GM19463 (cell line): ENCODE measurements around the gene CCDC183.
"Not testable (repeated sequence)": the region's sequence is repeated elsewhere in the genome, so short reads cannot be mapped to it uniquely, and the experiment has no call there.

Source experiments
- ATAC-seq: cut with Tn5 transposase; IDR thresholded peaks from one replicate; pipeline ENCODE4 v1.9.1; 2021; ENCODE audit warnings: mild to moderate bottlenecking, moderate library complexity; ENCODE audit not compliant: unreplicated experiment

Gene CCDC183

DNA sequence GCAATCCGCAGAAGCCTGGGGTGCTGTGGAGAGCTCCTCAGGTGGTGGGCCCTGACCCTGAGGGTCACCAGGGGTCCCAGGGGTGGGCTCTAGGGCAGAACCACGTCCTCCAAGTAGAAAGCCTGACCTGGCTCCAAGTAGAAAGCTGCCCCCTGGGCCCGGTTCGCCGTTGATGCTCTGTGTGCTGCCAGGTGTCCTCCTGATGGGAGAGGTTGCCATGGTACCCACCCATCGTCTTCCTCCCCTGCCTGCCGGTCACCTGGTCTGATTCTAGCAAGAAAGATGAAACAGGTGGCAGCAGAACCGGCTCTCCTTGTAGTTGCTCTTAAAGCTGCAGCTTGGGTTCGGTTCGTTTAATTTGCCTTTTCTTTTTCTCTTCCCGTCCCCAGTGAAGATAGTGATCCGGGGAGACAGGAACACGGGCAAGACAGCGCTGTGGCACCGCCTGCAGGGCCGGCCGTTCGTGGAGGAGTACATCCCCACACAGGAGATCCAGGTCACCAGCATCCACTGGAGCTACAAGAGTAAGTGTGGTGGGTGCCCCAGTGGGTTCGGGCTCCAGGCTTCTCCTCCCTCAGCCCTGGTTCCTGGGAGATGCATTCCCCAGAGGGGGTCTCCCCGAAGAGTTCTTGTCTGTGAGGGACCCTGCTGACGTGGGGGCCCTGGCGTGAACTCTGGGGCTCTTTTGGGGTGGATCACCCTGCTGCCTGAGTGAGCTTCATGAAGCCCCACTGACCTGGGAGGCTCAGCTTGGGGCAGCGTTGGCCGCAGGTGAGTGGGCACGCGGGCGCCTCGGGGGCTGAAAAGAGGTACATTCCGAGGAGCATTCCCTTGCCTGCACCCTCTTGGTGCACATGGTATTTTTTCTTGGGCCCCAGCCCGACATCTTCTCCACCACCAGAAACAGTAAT, 27.3 kb downstream of the CCDC183 start:
- ATAC-seq, result no peak

- ATAC-seq, result no peak
Measured at GRCh38 chr9:136824496-136825225, 28.5 kb downstream of the CCDC183 start.

DNA sequence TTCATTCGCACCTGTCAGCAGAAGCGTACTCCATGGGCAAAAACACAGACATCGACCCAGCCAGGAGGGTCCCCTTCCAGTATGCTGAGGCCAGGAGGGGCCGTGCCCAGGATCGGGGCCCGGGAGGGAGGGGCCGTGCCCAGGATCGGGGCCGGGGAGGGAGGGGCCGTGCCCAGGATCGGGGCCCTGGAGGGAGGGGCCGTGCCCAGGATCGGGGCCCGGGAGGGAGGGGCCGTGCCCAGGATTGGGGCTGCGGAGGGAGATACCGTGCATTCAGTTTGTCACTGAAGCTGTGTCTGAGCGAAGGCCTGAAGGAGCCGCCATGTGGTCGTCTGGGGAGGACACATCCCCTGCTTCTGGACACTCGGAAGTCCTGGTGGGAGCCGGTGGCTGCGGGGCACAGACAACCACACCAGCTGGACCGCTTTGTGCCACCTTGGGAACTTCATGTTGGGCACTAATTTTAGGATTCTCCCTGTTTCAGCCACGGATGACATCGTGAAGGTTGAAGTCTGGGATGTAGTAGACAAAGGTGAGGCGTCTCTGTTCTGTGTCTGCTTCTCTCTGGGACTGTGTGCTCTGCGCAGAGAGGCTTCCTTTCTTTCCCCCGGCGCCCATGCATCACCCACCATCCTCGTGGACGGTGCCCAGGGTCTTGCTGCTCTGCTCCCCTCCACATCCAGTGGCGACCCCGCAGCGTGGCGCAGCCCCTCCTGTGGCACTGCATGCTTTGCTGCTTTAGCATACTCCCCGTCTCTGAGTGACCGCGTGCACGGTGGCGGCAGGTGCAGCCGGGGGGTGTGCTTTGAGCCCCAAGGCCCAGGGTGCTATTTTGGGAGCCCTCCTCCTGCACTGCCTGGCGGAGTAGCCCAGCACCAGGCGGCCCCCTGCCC, 29.4 kb downstream of the CCDC183 start:
- no peak for ATAC-seq

GRCh38 chr9:136826188-136826541, 30.0 kb downstream of the CCDC183 start:
- no peak for ATAC-seq

DNA sequence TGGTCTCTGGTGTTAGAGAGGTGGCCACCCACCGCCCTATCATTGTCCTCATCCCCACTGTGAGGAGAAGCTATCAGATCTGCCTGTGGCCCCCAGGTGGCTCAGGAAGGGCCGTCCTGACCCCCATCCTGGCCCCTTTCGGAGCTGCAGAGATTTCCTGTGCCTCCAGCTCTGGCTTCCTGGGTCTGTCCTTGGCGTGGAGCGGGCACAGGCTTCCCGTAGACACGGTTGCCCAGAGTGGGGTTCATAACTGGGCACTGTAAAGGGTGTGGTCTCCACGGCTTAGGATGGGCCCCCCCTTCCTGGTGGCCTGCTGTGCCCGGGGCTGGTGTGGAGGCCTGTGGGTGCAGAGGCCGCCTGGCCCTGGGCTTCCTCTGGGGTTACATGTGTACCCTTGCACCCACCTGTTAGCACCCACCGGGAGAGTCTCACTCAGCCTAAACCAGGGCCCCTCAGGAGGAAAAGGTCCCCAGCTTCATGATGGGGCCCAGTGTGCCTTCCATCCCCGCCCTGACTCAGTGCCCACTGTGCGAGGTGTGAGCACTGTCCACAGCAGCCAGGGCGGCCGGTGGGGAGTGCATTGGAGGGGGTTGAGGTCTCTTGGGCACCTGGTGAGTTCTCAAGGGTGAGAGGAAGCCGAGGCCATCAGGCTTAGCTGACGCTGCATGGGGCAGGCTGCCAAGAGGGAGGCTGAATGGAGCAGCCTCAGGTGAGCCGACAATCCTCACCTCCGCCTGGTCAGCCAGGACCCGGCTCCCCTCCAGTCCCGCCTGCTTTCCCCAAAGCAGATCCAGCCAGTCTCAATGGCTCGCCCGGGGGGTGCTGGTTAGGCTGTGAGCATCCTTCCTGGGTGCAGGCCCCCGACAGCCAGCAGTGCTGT, 30.8 kb downstream of the CCDC183 start:
- no peak for ATAC-seq

GRCh38 chr9:136827794-136828473, 31.8 kb downstream of the CCDC183 start:
- ATAC-seq, result no peak

DNA sequence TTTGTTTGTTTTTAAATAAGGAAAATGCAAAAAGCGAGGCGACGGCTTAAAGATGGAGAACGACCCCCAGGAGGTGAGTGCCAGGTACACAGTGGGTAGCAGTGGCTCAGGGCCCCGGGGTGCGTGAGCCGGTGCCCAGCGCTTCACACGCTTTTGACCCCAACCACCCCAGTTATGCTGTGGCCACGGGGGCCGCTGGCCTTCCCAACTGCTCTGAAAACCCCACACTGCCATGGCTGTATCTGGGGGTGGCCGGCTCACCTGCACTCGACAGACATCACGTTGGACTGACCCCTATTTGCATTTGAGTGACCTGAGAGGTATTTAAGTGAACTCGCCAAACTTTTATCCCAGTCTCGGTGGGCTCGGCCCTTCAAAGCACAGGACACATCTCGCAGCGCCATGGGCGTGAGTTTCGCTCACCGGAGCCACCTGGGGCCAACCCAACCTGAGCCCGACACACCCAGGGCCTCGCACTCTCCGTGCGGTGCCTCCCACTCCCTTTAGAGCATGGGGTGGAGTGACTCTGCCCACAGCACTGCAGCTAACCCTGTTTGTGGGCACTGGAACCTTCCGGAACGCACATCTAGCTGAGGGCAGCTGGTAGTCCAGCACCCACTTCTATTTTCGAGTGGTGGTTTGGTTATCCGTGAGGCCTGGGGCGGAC, 32.5 kb downstream of the CCDC183 start:
- ATAC-seq, result no peak

- no peak for ATAC-seq
Measured at GRCh38 chr9:136829412-136829811, 33.3 kb downstream of the CCDC183 start.

- no peak for ATAC-seq
Measured at GRCh38 chr9:136829981-136830885, 34.1 kb downstream of the CCDC183 start.

GRCh38 chr9:136831002-136831719, 35.0 kb downstream of the CCDC183 start:
- ATAC-seq, result no peak

- no peak for ATAC-seq
Measured at GRCh38 chr9:136831720-136832104, 35.6 kb downstream of the CCDC183 start.

DNA sequence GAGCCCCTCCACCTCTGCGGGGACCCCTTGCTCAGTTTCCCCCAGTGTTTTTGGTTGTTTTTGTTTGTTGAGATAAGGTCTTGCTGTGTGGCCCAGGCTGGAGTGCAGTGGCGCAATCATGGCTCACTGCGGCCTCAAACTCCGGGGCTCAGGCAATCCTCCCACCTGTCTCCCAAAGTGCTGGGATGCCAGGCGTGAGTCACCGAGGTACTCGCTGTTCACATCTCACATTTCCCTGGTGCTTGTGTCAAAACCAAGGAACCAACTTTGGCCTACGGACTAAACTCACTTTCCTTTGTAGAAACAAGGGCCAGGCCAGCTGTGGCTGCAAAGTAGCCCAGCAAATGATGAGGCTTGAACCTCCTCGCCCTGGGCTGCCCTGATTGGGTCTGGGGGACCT, 36.4 kb downstream of the CCDC183 start:
- ATAC-seq, result no peak

DNA sequence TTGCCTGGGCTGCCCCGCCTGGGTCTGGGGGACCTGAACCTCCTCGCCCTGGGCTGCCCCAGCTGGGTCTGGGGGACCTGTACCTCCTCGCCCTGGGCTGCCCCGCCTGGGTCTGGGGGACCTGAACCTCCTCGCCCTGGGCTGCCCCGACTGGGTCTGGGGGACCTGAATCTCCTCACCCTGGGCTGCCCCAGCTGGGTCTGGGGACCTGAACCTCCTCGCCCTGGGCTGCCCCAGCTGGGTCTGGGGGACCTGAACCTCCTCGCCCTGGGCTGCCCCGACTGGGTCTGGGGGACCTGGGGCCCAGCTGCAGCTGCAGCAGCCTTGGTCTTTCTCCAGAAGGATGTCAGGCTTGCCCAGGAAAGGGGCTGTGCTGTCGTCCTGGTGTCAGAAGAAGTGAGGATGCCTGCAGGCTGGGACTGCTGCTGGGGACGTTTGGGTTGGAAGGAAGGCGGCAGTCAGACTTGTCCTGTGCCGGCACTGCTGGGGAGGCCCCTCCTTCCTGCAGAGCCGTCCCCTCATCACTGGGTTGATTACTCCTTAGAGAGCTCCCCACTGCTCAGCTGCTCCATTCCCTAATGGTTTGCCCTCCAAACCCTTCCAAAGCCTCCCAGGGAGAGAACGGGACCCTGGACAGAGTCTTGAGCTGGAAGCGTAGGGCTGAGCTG, 37.4 kb downstream of the CCDC183 start:
- ATAC-seq, result not testable (repeated sequence)

DNA sequence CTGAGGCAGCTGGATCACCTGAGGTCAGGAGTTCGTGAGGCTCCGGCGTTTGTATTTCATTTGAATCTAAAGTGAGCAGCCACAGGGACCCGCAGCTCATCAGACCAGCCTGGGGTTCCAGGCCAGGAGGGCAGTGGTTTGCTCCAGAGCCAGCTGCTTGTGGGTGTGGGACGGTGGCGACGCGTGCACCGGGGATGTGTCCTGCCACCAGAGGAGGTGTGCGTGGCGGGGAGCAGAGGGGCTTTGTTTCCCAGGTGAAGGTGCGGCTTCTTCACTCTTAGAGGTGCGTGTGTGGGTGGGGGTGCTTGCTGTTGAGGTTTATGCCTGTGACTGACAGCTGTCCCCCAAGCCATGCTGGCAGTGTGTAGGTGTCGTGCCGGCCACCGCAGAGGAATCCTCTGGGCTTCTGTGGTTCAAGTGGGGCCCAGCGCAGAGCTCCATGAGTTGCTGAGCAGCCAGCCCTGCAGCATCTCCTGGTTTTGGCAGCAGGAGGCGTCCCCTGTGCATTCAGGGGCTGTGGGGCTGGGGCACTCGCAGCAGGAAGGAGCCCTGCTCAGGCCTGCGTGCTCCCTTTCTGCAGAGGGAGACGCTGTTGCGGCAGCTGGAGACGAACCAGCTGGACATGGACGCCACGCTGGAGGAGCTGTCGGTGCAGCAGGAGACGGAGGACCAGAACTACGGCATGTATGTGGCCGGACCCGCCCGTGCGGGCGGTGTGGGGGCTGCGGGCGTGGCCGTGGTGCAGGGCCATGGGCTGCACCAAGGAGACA, 39.2 kb downstream of the CCDC183 start:
- ATAC-seq, result no peak

GRCh38 chr9:136835932-136836904, 40.1 kb downstream of the CCDC183 start:
- ATAC-seq, result no peak
